Pons (tissue), 1 donor: ENCODE data around the gene TTC38.
"Not testable (repeated sequence)": the region's sequence is repeated elsewhere in the genome, so short reads cannot be mapped to it uniquely, and the experiment has no call there.

Experiments used
- DNase-seq: peaks from one replicate; pipeline ENCODE4 v3.0.0-alpha.2; 2016; ENCODE audit warnings: low spot score

Gene TTC38

GRCh38 chr22:46246178-46246577 lies 21.6 kb upstream of the TTC38 start:
- no peak for DNase-seq

GRCh38 chr22:46247443-46247975 lies 20.3 kb upstream of the TTC38 start:
- DNase-seq = no peak

- peak; percentile 79 for DNase-seq
Observed at GRCh38 chr22:46250035-46250782, 17.6 kb upstream of the TTC38 start, which contains the start of gene CDPF1. CDPF1 (minus strand) TSS chr22:46250293; CDS start chr22:46248284, 2,009 bp downstream.

DNA sequence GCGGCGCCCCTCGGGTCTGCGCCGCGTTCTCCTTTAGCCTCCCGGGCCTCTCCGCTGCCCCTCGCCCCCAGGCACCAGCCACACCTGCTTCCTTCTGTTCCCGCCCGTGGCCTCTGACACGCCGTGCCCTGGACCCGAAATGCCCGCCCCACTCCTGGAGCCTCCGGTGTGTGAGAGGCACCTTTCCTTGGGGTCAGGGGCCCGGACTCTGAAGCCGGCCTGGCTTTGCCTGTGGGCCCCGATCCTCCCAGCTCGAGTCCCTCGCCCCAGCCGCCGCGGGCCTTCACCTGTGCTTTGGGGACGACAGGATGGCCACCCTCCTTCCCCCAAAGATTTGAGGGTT lies 17.1 kb upstream of the TTC38 start:
- DNase-seq = no peak

GRCh38 chr22:46251266-46251665 lies 16.5 kb upstream of the TTC38 start:
- DNase-seq = no peak

GRCh38 chr22:46251816-46252380 lies 15.9 kb upstream of the TTC38 start:
- DNase-seq = no peak

- DNase-seq = no peak
Observed at GRCh38 chr22:46256358-46256958, 11.3 kb upstream of the TTC38 start.

- DNase-seq = no peak
Observed at GRCh38 chr22:46259374-46259773, 8.4 kb upstream of the TTC38 start.

DNA sequence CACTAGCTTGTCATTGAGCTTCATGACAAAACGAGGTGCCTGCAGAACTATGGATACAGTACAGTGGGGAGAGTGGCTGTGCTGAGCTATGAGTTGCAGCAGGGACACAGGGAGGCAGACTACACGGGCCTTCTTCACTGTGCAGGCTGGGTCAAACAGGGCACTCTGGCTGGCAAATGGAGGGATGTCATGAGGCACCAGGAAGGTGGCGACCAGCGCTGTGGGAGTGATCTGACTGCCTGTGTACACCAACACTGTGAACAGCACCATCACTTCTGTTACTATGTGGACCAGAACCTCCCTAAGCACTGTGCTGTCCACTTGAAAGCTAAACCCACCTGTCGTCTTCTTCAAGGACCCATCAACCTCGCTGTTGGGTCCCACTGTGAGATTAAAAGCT lies 7.8 kb upstream of the TTC38 start:
- DNase-seq = no peak

- no peak for DNase-seq
Observed at GRCh38 chr22:46262449-46263215, 5.2 kb upstream of the TTC38 start.

DNA sequence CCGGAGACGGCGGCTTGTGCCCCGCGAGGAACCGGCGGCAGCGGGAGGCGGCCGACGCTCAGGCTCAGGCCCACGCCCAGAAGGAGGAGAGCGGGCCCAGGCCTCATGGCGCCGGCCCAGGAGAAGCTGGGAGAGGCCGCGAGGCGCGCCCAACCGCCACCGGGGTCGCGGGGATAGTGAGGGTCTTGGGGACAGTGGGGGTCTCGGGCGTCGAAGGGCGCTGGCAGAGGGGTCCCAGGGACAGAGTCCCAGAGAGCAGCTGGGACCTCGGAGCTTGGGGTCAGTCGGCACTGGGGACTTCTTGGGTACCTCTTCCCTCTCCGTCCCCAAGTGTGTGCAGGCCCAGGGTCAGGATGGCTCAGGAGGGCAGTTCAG lies 4.6 kb upstream of the TTC38 start, which contains the start of gene PKDREJ:
PKDREJ (minus strand) TSS at position 128 of the 375 bp plus-strand sequence; CDS start at position 107, 21 bp downstream.
- no peak for DNase-seq

GRCh38 chr22:46264520-46264919 lies 3.3 kb upstream of the TTC38 start:
- not testable (repeated sequence) for DNase-seq

- DNase-seq = not testable (repeated sequence)
Observed at GRCh38 chr22:46265627-46266026, 2.2 kb upstream of the TTC38 start.

- DNase-seq = no peak
Observed at GRCh38 chr22:46269564-46269963, 1.8 kb downstream of the TTC38 start.

DNA sequence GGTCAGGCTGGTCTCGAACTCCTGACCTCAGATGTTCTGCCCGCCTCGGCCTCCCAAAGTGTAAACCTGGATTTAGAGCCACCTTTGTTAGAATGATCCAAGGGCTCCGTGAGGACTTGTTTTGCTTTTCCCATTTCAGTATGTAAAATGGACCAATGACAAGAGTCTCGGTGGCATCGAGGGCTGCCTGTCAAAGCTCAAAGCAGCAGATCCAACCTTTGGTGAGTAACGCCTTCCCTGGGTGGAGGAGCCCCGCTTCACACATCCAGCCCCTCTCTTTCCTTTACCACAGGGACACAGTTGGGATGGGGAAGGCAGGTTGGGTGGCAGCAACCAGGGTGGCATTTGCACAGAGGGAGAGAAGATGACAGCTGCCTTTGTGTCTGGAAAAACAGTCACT lies 4.4 kb downstream of the TTC38 start:
- DNase-seq = no peak

GRCh38 chr22:46272762-46273431 lies 5.1 kb downstream of the TTC38 start:
- no peak for DNase-seq

- DNase-seq = no peak
Observed at GRCh38 chr22:46273432-46274148, 5.8 kb downstream of the TTC38 start.

GRCh38 chr22:46274381-46274780 lies 6.6 kb downstream of the TTC38 start:
- no peak for DNase-seq

- DNase-seq = no peak
Observed at GRCh38 chr22:46275455-46276122, 7.8 kb downstream of the TTC38 start.

DNA sequence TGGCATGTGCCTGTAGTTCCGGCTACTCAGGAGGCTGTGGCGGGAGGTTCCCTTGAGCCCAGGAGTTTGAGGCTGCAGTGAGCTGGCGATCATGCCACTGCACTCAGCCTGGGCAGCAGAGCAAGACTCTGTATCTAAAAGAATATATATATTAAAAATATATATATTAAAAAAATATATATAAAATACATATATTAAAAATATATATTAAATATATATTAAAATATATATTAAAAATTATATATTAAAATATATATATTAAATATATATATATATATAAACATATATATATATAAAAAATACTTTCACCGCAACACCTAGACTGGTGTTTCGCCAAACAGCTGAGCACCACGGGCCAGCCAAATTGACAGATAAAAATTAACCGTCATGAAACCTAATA lies 8.8 kb downstream of the TTC38 start:
- DNase-seq = no peak
